GM10847 (cell line): ENCODE measurements around the gene CCDC150.

Experiments used
- POLR2A ChIP-seq: IDR thresholded peaks from 2 replicates; pipeline ENCODE4 v1.6.1; 2011; ENCODE audit not compliant: insufficient read length; ENCODE audit errors: extremely low read depth

The CCDC150 gene

GRCh38 chr2:196639180-196640030 lies at the start of gene CCDC150:
TSS of gene CCDC150 (plus strand) at chr2:196639715. CDS start at chr2:196639767, 52 bp downstream.
- peak; percentile 50 for TF ChIP-seq POLR2A

- no peak for TF ChIP-seq POLR2A
Measured at GRCh38 chr2:196590286-196590685, 49.2 kb upstream of the CCDC150 start.

- TF ChIP-seq POLR2A: no peak
Measured at GRCh38 chr2:196591004-196591403, 48.5 kb upstream of the CCDC150 start.

- no peak for TF ChIP-seq POLR2A
Measured at GRCh38 chr2:196591621-196592022, 47.9 kb upstream of the CCDC150 start.

GRCh38 chr2:196592331-196592910 lies 47.1 kb upstream of the CCDC150 start:
- TF ChIP-seq POLR2A: no peak

GRCh38 chr2:196592911-196593881 lies 46.3 kb upstream of the CCDC150 start, which contains the start of gene HECW2:
TSS of gene HECW2 (minus strand) at chr2:196593554.
- no peak for TF ChIP-seq POLR2A

- no peak for TF ChIP-seq POLR2A
Measured at GRCh38 chr2:196594158-196594557, 45.4 kb upstream of the CCDC150 start.

- TF ChIP-seq POLR2A: no peak
Measured at GRCh38 chr2:196597531-196597930, 42.0 kb upstream of the CCDC150 start.

- no peak for TF ChIP-seq POLR2A
Measured at GRCh38 chr2:196598412-196598811, 41.1 kb upstream of the CCDC150 start.

- TF ChIP-seq POLR2A: no peak
Measured at GRCh38 chr2:196598846-196599245, 40.7 kb upstream of the CCDC150 start.

- TF ChIP-seq POLR2A: no peak
Measured at GRCh38 chr2:196601430-196602306, 37.8 kb upstream of the CCDC150 start.

GRCh38 chr2:196604196-196604595 lies 35.3 kb upstream of the CCDC150 start:
- no peak for TF ChIP-seq POLR2A

- TF ChIP-seq POLR2A: no peak
Measured at GRCh38 chr2:196606516-196606915, 33.0 kb upstream of the CCDC150 start.

GRCh38 chr2:196607073-196607472 lies 32.4 kb upstream of the CCDC150 start:
- TF ChIP-seq POLR2A: no peak

GRCh38 chr2:196609806-196610205 lies 29.7 kb upstream of the CCDC150 start:
- TF ChIP-seq POLR2A: no peak

GRCh38 chr2:196610796-196611195 lies 28.7 kb upstream of the CCDC150 start:
- no peak for TF ChIP-seq POLR2A
